ENCODE data around the gene POLR3GL.
"Not testable (repeated sequence)": the region's sequence is repeated elsewhere in the genome, so short reads cannot be mapped to it uniquely, and the experiment has no call there.

POLR3GL gene

GRCh38 chr1:146026650-146027049 is 62.2 kb downstream of the POLR3GL start:
- DNase-seq; in situ Hi-C loops (cut with HindIII; ENCODE audit: low pct_ligation_motif_present, low pct_unique_long_range_greater_than_20kb, low sequenced_read_pairs): not testable (repeated sequence)

All from ACHN (cell line).